ENCODE data around the gene RBM33. TPM values are rescaled to one million over a fixed set of nuclear protein-coding genes. Genes with fewer than 3 reads are reported as not detected.

The RBM33 gene
- total RNA-seq, 1 donor from 2014 or later, result 67.2 TPM

- H3K4me1 Mint-ChIP-seq (ENCODE audit: unreplicated experiment), result no peaks in the 10 kb centered on the region
- no peak for DNase-seq (ENCODE audit: extremely low spot score, unreplicated experiment)
- no peaks in the 10 kb centered on the region for H3K36me3 Mint-ChIP-seq
- TF ChIP-seq CTCF (conservative IDR thresholded peaks at IDR 0.05), result no peak
- H3K9me3 Mint-ChIP-seq, result no peaks in the 10 kb centered on the region
- peak overlapping the region; percentile 77 for H3K4me3 Mint-ChIP-seq
- H3K27ac Mint-ChIP-seq, result no peak overlapping the region
- peaks cover 76% of the 10 kb centered on the region for H3K27me3 Mint-ChIP-seq
Observed at GRCh38 chr7:155804431-155804831, 160.0 kb downstream of the RBM33 start.

DNA sequence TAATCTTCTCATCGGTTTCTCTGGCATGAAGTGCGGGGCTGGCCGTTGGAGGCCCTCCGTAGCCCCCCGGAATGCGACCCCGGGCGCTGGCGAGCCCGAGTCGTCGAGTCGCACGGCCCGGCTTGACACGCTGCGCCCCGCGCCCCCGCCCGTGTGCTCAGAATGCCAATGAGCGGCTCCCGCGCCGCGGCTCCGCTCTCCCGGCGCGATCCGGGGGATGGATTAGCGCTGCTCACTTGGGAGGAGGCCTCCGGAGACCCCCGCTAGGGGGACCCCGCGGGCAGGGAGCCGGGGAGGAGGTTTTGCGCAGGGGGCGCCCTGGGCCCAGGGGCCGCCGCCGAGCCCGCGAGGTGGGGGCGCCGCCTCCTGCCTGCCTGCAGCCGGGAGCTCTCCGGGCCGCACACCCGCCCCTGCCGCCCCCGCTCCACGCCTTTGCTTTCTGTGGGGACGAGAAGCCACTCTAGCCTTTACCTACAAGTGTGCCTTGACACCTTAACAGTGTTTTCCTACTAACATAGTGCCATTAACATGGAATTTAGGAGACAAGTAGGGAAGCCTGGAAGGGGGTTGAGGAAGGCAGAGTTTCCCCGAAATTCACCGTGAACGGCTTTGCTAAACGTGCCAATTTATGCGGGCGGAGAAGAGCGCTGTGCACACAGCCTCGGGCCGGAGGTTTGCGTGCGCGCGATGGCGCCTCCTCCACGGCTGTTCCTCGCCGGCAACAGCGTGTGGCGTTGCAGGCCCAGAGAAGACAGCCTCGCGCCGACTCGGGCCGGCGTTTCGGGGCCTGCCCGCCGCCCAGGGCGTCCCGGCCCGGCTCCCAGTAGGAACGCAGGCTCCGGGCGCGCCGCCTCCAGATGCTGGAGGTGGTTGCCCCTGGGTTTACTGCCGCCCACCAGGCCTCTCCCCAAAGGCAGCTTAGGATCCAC, 160.7 kb downstream of the RBM33 start:
- peaks cover 71% of the 10 kb centered on the region for H3K27me3 Mint-ChIP-seq
- H3K4me1 Mint-ChIP-seq (ENCODE audit: unreplicated experiment), result no peaks in the 10 kb centered on the region
- H3K27ac Mint-ChIP-seq, result no peak overlapping the region
- DNase-seq (ENCODE audit: extremely low spot score, unreplicated experiment), result no peak
- peak overlapping the region; percentile 80 for H3K4me3 Mint-ChIP-seq
- no peaks in the 10 kb centered on the region for H3K9me3 Mint-ChIP-seq
- no peaks in the 10 kb centered on the region for H3K36me3 Mint-ChIP-seq
- TF ChIP-seq CTCF (conservative IDR thresholded peaks at IDR 0.05), result peak; percentile 86

DNA sequence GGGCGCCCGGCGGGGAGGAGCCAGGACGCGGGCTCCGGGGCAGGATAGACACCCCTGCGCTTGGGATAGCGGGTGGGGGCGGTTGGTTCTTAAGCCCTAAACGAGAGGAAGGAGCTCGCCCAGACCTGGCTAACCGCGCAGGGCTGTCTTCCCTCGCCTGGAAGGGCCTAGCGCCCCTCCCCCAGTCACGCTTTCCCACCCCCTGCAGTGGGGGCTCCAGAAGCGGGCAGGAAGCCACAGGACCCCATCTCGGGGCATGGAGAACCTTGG, 161.3 kb downstream of the RBM33 start:
- no peaks in the 10 kb centered on the region for H3K36me3 Mint-ChIP-seq
- H3K4me1 Mint-ChIP-seq (ENCODE audit: unreplicated experiment), result peaks cover 2% of the 10 kb centered on the region
- H3K9me3 Mint-ChIP-seq, result no peaks in the 10 kb centered on the region
- no peak for TF ChIP-seq CTCF (conservative IDR thresholded peaks at IDR 0.05)
- H3K4me3 Mint-ChIP-seq, result no peak overlapping the region
- no peak overlapping the region for H3K27ac Mint-ChIP-seq
- no peak for DNase-seq (ENCODE audit: extremely low spot score, unreplicated experiment)
- peaks cover 70% of the 10 kb centered on the region for H3K27me3 Mint-ChIP-seq

DNA sequence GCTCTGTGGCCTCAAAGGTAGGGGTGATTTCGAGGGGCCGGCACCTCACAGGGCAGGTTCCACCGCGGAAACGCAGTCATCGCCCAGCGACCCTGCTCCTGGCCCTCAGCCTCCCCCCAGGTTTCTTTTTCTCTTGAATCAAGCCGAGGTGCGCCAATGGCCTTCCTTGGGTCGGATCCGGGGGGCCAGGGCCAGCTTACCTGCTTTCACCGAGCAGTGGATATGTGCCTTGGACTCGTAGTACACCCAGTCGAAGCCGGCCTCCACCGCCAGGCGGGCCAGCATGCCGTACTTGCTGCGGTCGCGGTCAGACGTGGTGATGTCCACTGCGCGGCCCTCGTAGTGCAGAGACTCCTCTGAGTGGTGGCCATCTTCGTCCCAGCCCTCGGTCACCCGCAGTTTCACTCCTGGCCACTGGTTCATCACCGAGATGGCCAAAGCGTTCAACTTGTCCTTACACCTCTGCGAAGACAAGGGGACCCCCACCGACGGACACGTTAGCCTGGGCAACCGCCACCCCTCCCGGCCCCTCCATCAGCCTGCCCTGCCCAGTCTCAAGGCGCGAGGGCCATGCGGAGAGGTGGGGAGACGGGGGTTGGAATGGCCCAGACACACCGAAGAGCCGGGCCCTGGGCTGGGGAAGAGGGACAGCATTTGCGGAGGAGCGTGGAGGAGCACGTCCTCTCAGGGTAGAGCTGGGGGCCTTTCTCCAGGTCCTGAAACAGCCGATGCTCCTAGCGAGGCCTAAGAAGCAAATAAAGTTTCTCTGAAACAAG, 161.8 kb downstream of the RBM33 start:
- no peak for DNase-seq (ENCODE audit: extremely low spot score, unreplicated experiment)
- no peaks in the 10 kb centered on the region for H3K36me3 Mint-ChIP-seq
- no peak overlapping the region for H3K27ac Mint-ChIP-seq
- H3K9me3 Mint-ChIP-seq, result no peaks in the 10 kb centered on the region
- peak; percentile 46 for TF ChIP-seq CTCF (conservative IDR thresholded peaks at IDR 0.05)
- peak overlapping the region; percentile 82 for H3K4me3 Mint-ChIP-seq
- peaks cover 5% of the 10 kb centered on the region for H3K4me1 Mint-ChIP-seq (ENCODE audit: unreplicated experiment)
- peaks cover 70% of the 10 kb centered on the region for H3K27me3 Mint-ChIP-seq

GRCh38 chr7:155807065-155807671, 162.7 kb downstream of the RBM33 start:
- peaks cover 72% of the 10 kb centered on the region for H3K27me3 Mint-ChIP-seq
- no peak for TF ChIP-seq CTCF (conservative IDR thresholded peaks at IDR 0.05)
- no peak for DNase-seq (ENCODE audit: extremely low spot score, unreplicated experiment)
- H3K4me3 Mint-ChIP-seq, result peak overlapping the region; percentile 82
- H3K4me1 Mint-ChIP-seq (ENCODE audit: unreplicated experiment), result peaks cover 11% of the 10 kb centered on the region
- no peaks in the 10 kb centered on the region for H3K9me3 Mint-ChIP-seq
- no peaks in the 10 kb centered on the region for H3K36me3 Mint-ChIP-seq
- H3K27ac Mint-ChIP-seq, result peak overlapping the region; percentile 73

All from type B pancreatic cell (in vitro differentiated cells).